GM10266 (cell line): ENCODE data around the gene PHIP.
A peak's percentile ranks its signal among the peaks of the same experiment; 100 is the strongest.

Experiments
- DNase-seq: peaks from one replicate; pipeline ENCODE4 v3.0.0; 2012; ENCODE audit errors: extremely low spot score
- TF ChIP-seq, protein P1 (sequence below): IDR thresholded peaks from 2 replicates; pipeline ENCODE4 v1.5.1; 2012; ENCODE audit warnings: mild to moderate bottlenecking, low read depth; ENCODE audit not compliant: control insufficient read depth, insufficient read depth; ENCODE audit errors: missing control alignments

Gene PHIP

DNA sequence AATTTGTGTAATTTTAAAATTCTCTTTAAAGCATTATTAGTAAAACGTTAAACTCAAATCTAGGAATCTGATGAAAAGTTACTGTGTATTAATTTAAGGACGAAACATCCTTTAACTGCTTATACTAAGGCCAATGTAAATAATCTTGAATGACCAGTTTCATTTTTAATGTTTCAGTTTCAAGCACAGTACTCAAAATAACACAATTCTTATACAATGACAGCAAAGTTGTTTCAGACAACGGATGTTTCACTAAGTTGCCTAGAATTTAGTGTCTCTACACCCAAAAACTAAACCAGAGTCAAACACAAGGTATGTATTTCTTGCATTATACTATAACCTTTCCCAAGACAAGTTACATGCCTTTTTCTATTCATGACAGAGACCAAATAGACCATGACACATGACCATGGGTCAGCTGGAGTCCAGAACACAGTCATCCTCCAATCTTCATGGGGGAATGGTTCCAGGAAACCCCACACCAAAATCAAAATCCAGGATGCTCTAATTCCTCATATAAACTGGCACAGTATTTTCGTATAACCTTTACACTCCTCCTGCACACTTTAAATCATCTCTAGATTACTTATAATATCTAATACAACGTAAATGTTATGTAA is 7.7 kb downstream of the PHIP start:
- peak; percentile 35 for DNase-seq
- TF ChIP-seq, protein P1, sequence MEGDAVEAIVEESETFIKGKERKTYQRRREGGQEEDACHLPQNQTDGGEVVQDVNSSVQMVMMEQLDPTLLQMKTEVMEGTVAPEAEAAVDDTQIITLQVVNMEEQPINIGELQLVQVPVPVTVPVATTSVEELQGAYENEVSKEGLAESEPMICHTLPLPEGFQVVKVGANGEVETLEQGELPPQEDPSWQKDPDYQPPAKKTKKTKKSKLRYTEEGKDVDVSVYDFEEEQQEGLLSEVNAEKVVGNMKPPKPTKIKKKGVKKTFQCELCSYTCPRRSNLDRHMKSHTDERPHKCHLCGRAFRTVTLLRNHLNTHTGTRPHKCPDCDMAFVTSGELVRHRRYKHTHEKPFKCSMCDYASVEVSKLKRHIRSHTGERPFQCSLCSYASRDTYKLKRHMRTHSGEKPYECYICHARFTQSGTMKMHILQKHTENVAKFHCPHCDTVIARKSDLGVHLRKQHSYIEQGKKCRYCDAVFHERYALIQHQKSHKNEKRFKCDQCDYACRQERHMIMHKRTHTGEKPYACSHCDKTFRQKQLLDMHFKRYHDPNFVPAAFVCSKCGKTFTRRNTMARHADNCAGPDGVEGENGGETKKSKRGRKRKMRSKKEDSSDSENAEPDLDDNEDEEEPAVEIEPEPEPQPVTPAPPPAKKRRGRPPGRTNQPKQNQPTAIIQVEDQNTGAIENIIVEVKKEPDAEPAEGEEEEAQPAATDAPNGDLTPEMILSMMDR = no peak

DNA sequence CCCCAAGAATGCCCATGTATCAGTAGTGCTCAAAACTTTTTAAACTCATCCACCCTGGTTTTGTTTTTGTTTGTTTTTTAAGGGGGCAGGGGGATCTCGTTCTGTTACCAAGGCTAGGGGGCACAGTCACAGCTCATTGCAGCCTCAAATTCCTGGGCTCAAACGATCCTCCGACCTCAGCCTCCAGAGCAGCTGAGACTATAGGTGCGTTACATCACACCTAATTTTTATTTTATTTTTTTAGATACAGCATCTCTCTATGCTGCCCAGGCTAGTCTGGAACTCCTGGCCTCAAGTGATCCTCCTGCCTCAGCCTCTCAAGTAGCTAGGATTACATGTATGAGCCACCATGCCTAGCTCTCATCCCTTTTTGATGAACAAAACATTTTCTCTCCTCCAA is 11.2 kb downstream of the PHIP start:
- DNase-seq = no peak
- TF ChIP-seq, protein P1 = no peak

DNA sequence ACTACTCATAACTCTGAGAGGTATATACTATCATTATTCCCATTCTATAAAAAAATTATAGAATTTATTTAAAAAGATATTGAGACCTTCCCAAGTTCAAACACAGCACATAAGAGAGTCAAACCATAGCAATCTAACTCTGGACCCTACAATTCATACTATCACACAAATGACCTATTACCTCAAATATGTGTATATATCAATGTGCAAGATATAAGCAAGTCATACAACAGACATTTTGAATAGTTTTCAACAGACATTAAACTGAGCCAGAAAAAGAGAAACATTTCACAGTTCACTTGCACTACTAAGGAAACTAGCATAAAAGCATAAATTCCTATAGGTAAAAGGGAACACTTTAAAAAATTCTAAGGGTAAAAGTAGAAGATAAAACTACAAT is 11.7 kb downstream of the PHIP start:
- TF ChIP-seq, protein P1 = no peak
- no peak for DNase-seq

DNA sequence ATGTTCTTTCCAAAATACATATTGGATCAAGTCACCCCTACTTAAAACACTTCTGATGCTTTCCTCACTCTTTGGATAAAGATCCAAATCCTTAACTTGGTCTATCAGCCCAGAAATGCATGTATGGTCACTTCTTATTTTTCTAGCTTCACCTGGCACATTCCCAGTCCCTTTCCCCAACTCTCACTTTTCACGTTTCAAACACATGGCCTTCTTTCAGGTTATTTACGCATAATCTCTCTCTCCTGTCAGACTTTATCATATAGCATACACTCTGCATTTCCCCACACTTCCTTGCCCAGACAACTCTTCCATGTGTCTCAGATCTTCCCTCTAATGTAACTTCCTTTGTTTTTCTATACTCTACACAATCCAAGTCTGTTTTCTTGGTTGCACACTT is 12.8 kb downstream of the PHIP start:
- no peak for DNase-seq
- TF ChIP-seq, protein P1 = no peak

DNA sequence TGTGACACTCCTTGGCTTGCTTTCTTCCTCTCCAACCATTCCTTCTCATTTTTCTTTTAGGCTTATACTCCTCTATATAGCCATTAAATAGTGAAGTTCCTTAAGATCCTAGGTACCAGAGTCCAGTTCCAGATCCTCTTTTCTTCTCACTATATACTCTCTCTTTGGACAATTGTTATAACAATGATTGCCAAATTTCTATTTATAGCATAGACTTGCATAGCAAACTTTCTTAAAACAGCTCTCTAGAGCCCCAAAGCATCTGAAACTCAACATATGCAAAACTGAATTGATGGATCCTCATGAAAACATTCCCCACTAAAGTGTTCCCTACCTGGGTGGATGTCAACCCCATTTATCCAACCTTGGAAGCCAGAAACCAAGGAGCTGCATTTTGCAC is 13.4 kb downstream of the PHIP start:
- TF ChIP-seq, protein P1 = no peak
- no peak for DNase-seq

DNA sequence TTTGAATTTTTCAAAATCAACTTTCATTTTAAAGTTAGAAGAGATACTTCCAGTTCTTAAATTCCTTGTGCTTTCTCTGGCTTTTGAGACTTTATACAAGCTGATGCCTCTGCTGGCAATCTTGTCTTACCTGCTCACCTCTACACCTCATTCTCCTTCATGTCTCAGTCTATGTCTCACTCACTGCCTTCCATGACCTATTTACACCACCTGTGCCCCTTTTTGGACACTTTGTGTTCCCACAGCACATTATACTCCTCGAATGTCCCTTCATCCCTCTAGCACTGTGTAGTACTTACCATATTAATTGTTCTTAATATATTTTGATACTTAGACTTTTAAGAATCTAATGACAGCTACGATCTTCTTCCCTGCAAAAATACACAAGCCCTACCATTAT is 15.3 kb downstream of the PHIP start:
- DNase-seq = no peak
- TF ChIP-seq, protein P1 = no peak

DNA sequence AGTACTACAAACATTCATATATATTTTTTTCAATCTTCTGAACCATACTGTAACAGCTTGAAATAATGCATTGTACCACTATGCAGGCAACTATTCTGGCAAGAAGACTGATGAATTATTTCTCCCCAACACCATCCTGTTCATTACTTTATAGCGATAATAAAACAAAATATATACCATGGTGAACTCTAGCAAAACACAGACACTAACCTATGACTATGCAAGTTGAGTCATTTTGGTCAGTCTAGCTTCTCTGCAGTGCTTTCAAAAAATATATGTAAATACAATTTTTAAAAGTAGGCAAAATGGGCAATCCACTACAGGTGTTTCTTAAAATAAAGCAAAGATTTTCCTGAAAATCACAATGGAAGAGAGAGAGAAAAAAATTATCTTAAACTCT is 20.3 kb downstream of the PHIP start:
- DNase-seq = no peak
- TF ChIP-seq, protein P1 = no peak
